ENCODE data around the gene RSPH6A.

The RSPH6A gene

GRCh38 chr19:45825263-45825605 lies 10.1 kb upstream of the RSPH6A start:
- Histone ChIP-seq H3K4me3 (ENCODE audit: low read depth in 1 of 2, low read length in 2 of 2) (no peak overlapping the region), H3K9me3 (ENCODE audit: control insufficient read depth in 1 of 2, low read length in 2 of 2) (no peaks in the 10 kb centered on the region), H3K9ac (ENCODE audit: low read depth in 1 of 2, low read length in 2 of 2) (no peak overlapping the region), H3K27me3 (ENCODE audit: control insufficient read depth in 1 of 2, insufficient read depth in 2 of 2, low read length in 2 of 2) (no peaks in the 10 kb centered on the region), H3K4me1 (ENCODE audit: control insufficient read depth in 1 of 2, insufficient read depth in 2 of 2, low read length in 2 of 2) (peaks cover 0 to 10% of the 10 kb centered on the region in 2 donors), H3K36me3 (ENCODE audit: control insufficient read depth in 1 of 2, insufficient read depth in 2 of 2, low read length in 2 of 2) (peaks cover 68 to 94% of the 10 kb centered on the region in 2 donors), H3K27ac (ENCODE audit: low read depth, low read length) (no peak overlapping the region)

GRCh38 chr19:45824531-45825262 lies 9.6 kb upstream of the RSPH6A start:
- Histone ChIP-seq H3K4me3 (ENCODE audit: low read depth in 1 of 2, low read length in 2 of 2) (no peak overlapping the region), H3K27me3 (ENCODE audit: control insufficient read depth in 1 of 2, insufficient read depth in 2 of 2, low read length in 2 of 2) (no peaks in the 10 kb centered on the region), H3K27ac (ENCODE audit: low read depth, low read length) (no peak overlapping the region), H3K4me1 (ENCODE audit: control insufficient read depth in 1 of 2, insufficient read depth in 2 of 2, low read length in 2 of 2) (peaks cover 0 to 10% of the 10 kb centered on the region in 2 donors), H3K9ac (ENCODE audit: low read depth in 1 of 2, low read length in 2 of 2) (no peak overlapping the region), H3K36me3 (ENCODE audit: control insufficient read depth in 1 of 2, insufficient read depth in 2 of 2, low read length in 2 of 2) (peaks cover 68 to 94% of the 10 kb centered on the region in 2 donors), H3K9me3 (ENCODE audit: control insufficient read depth in 1 of 2, low read length in 2 of 2) (no peaks in the 10 kb centered on the region)

- Histone ChIP-seq H3K27me3 (ENCODE audit: control insufficient read depth in 1 of 2, insufficient read depth in 2 of 2, low read length in 2 of 2) (no peaks in the 10 kb centered on the region), H3K4me1 (ENCODE audit: control insufficient read depth in 1 of 2, insufficient read depth in 2 of 2, low read length in 2 of 2) (peaks cover 0 to 10% of the 10 kb centered on the region in 2 donors), H3K9me3 (ENCODE audit: control insufficient read depth in 1 of 2, low read length in 2 of 2) (no peaks in the 10 kb centered on the region), H3K4me3 (ENCODE audit: low read depth in 1 of 2, low read length in 2 of 2) (no peak overlapping the region), H3K36me3 (ENCODE audit: control insufficient read depth in 1 of 2, insufficient read depth in 2 of 2, low read length in 2 of 2) (peaks cover 65 to 93% of the 10 kb centered on the region in 2 donors), H3K9ac (ENCODE audit: low read depth in 1 of 2, low read length in 2 of 2) (no peak overlapping the region), H3K27ac (ENCODE audit: low read depth, low read length) (no peak overlapping the region)
These were observed 8.9 kb upstream of the RSPH6A start for GRCh38 chr19:45824041-45824471.

- no peak overlapping the region for H3K4me3 ChIP-seq (ENCODE audit: low read depth in 1 of 2, low read length in 2 of 2)
- no peaks in the 10 kb centered on the region for H3K27me3 ChIP-seq (ENCODE audit: control insufficient read depth in 1 of 2, insufficient read depth in 2 of 2, low read length in 2 of 2)
- no peaks in the 10 kb centered on the region for H3K9me3 ChIP-seq (ENCODE audit: control insufficient read depth in 1 of 2, low read length in 2 of 2)
- peaks cover 56 to 84% of the 10 kb centered on the region in 2 donors for H3K36me3 ChIP-seq (ENCODE audit: control insufficient read depth in 1 of 2, insufficient read depth in 2 of 2, low read length in 2 of 2)
- no peak overlapping the region for H3K27ac ChIP-seq (ENCODE audit: low read depth, low read length)
- H3K4me1 ChIP-seq (ENCODE audit: control insufficient read depth in 1 of 2, insufficient read depth in 2 of 2, low read length in 2 of 2) = peaks cover 0 to 10% of the 10 kb centered on the region in 2 donors
- no peak overlapping the region for H3K9ac ChIP-seq (ENCODE audit: low read depth in 1 of 2, low read length in 2 of 2)
These were observed 8.1 kb upstream of the RSPH6A start for GRCh38 chr19:45823182-45823581.

GRCh38 chr19:45822716-45823115 lies 7.6 kb upstream of the RSPH6A start:
- Histone ChIP-seq H3K27ac (ENCODE audit: low read depth, low read length) (no peak overlapping the region), H3K9ac (ENCODE audit: low read depth in 1 of 2, low read length in 2 of 2) (no peak overlapping the region), H3K36me3 (ENCODE audit: control insufficient read depth in 1 of 2, insufficient read depth in 2 of 2, low read length in 2 of 2) (peaks cover 53 to 80% of the 10 kb centered on the region in 2 donors), H3K9me3 (ENCODE audit: control insufficient read depth in 1 of 2, low read length in 2 of 2) (no peaks in the 10 kb centered on the region), H3K4me1 (ENCODE audit: control insufficient read depth in 1 of 2, insufficient read depth in 2 of 2, low read length in 2 of 2) (peaks cover 0 to 10% of the 10 kb centered on the region in 2 donors), H3K27me3 (ENCODE audit: control insufficient read depth in 1 of 2, insufficient read depth in 2 of 2, low read length in 2 of 2) (no peaks in the 10 kb centered on the region), H3K4me3 (ENCODE audit: low read depth in 1 of 2, low read length in 2 of 2) (no peak overlapping the region)

GRCh38 chr19:45821570-45821969 lies 6.5 kb upstream of the RSPH6A start:
- Histone ChIP-seq H3K4me3 (ENCODE audit: low read depth in 1 of 2, low read length in 2 of 2) (no peak overlapping the region), H3K9ac (ENCODE audit: low read depth in 1 of 2, low read length in 2 of 2) (no peak overlapping the region), H3K9me3 (ENCODE audit: control insufficient read depth in 1 of 2, low read length in 2 of 2) (no peaks in the 10 kb centered on the region), H3K27me3 (ENCODE audit: control insufficient read depth in 1 of 2, insufficient read depth in 2 of 2, low read length in 2 of 2) (no peaks in the 10 kb centered on the region), H3K36me3 (ENCODE audit: control insufficient read depth in 1 of 2, insufficient read depth in 2 of 2, low read length in 2 of 2) (peaks cover 42 to 68% of the 10 kb centered on the region in 2 donors), H3K27ac (ENCODE audit: low read depth, low read length) (no peak overlapping the region), H3K4me1 (ENCODE audit: control insufficient read depth in 1 of 2, insufficient read depth in 2 of 2, low read length in 2 of 2) (peaks cover 0 to 10% of the 10 kb centered on the region in 2 donors)

- Histone ChIP-seq H3K36me3 (ENCODE audit: control insufficient read depth in 1 of 2, insufficient read depth in 2 of 2, low read length in 2 of 2) (peaks cover 37 to 64% of the 10 kb centered on the region in 2 donors), H3K27ac (ENCODE audit: low read depth, low read length) (no peak overlapping the region), H3K9me3 (ENCODE audit: control insufficient read depth in 1 of 2, low read length in 2 of 2) (no peaks in the 10 kb centered on the region), H3K4me3 (ENCODE audit: low read depth in 1 of 2, low read length in 2 of 2) (no peak overlapping the region), H3K27me3 (ENCODE audit: control insufficient read depth in 1 of 2, insufficient read depth in 2 of 2, low read length in 2 of 2) (no peaks in the 10 kb centered on the region), H3K4me1 (ENCODE audit: control insufficient read depth in 1 of 2, insufficient read depth in 2 of 2, low read length in 2 of 2) (peaks cover 0 to 10% of the 10 kb centered on the region in 2 donors), H3K9ac (ENCODE audit: low read depth in 1 of 2, low read length in 2 of 2) (no peak overlapping the region)
These were observed 6.0 kb upstream of the RSPH6A start for GRCh38 chr19:45821103-45821521.

- Histone ChIP-seq H3K27ac (ENCODE audit: low read depth, low read length) (no peak overlapping the region), H3K9me3 (ENCODE audit: control insufficient read depth in 1 of 2, low read length in 2 of 2) (no peaks in the 10 kb centered on the region), H3K4me1 (ENCODE audit: control insufficient read depth in 1 of 2, insufficient read depth in 2 of 2, low read length in 2 of 2) (peaks cover 0 to 10% of the 10 kb centered on the region in 2 donors), H3K4me3 (ENCODE audit: low read depth in 1 of 2, low read length in 2 of 2) (no peak overlapping the region), H3K9ac (ENCODE audit: low read depth in 1 of 2, low read length in 2 of 2) (no peak overlapping the region), H3K27me3 (ENCODE audit: control insufficient read depth in 1 of 2, insufficient read depth in 2 of 2, low read length in 2 of 2) (no peaks in the 10 kb centered on the region), H3K36me3 (ENCODE audit: control insufficient read depth in 1 of 2, insufficient read depth in 2 of 2, low read length in 2 of 2) (peaks cover 33 to 58% of the 10 kb centered on the region in 2 donors)
These were observed 5.5 kb upstream of the RSPH6A start for GRCh38 chr19:45820413-45821102.

- Histone ChIP-seq H3K4me1 (ENCODE audit: control insufficient read depth in 1 of 2, insufficient read depth in 2 of 2, low read length in 2 of 2) (peaks cover 0 to 6% of the 10 kb centered on the region in 2 donors), H3K27ac (ENCODE audit: low read depth, low read length) (no peak overlapping the region), H3K9me3 (ENCODE audit: control insufficient read depth in 1 of 2, low read length in 2 of 2) (no peaks in the 10 kb centered on the region), H3K36me3 (ENCODE audit: control insufficient read depth in 1 of 2, insufficient read depth in 2 of 2, low read length in 2 of 2) (peaks cover 28 to 50% of the 10 kb centered on the region in 2 donors), H3K27me3 (ENCODE audit: control insufficient read depth in 1 of 2, insufficient read depth in 2 of 2, low read length in 2 of 2) (no peaks in the 10 kb centered on the region), H3K9ac (ENCODE audit: low read depth in 1 of 2, low read length in 2 of 2) (no peak overlapping the region), H3K4me3 (ENCODE audit: low read depth in 1 of 2, low read length in 2 of 2) (no peak overlapping the region)
These were observed 4.7 kb upstream of the RSPH6A start for GRCh38 chr19:45819769-45820168.

- H3K27ac ChIP-seq (ENCODE audit: low read depth, low read length) = no peak overlapping the region
- no peaks in the 10 kb centered on the region for H3K27me3 ChIP-seq (ENCODE audit: control insufficient read depth in 1 of 2, insufficient read depth in 2 of 2, low read length in 2 of 2)
- H3K4me3 ChIP-seq (ENCODE audit: low read depth in 1 of 2, low read length in 2 of 2) = no peak overlapping the region
- H3K9me3 ChIP-seq (ENCODE audit: control insufficient read depth in 1 of 2, low read length in 2 of 2) = no peaks in the 10 kb centered on the region
- no peaks in the 10 kb centered on the region for H3K4me1 ChIP-seq (ENCODE audit: control insufficient read depth in 1 of 2, insufficient read depth in 2 of 2, low read length in 2 of 2)
- H3K9ac ChIP-seq (ENCODE audit: low read depth in 1 of 2, low read length in 2 of 2) = no peak overlapping the region
- H3K36me3 ChIP-seq (ENCODE audit: control insufficient read depth in 1 of 2, insufficient read depth in 2 of 2, low read length in 2 of 2) = peaks cover 15 to 33% of the 10 kb centered on the region in 2 donors
These were observed 2.7 kb upstream of the RSPH6A start for GRCh38 chr19:45817725-45818301.
